K562 (cell line): Measurements from ENCODE around the gene ADGRB2. TPM values are rescaled to one million over a fixed set of nuclear protein-coding genes. Genes with fewer than 3 reads are reported as not detected.
A peak's percentile ranks its signal among the peaks of the same experiment; 100 is the strongest.

ENCODE experiments used
- ATAC-seq: fragments of 200-7000 bp; cut with Tn5 transposase; 3 replicates; pipeline ENCODE4 v1.9.1; 2020; ENCODE audit warnings: moderate library complexity
- BruUV-seq: library from RNA; stranded (reverse); fragments of 400-500 nt; replicated peaks from 2 replicates; lab custom pipeline; 2021; lab: Mats Ljungman, UMichigan
- CTCF ChIA-PET: fragments of 300-600 bp; formaldehyde crosslinking; extraction: SDS; loops from one replicate; lab custom pipeline; 2021; ENCODE audit warnings: low intra/inter-chr PET ratio; lab: Yijun Ruan, JAX
- POLR2A ChIA-PET: fragments of 300-600, 350-650 bp; sonication (Branson Sonifier 250); formaldehyde crosslinking; extraction: SDS; loops from one replicate; lab custom pipeline; 2021; ENCODE audit warnings: antibody characterized with exemption, inconsistent platforms; lab: Yijun Ruan, JAX
- DNase-seq, 4 experiments: peaks; one replicate each; pipeline versions ENCODE4 v3.0.0 to v3.0.0-alpha.2; 2011 to 2018; ENCODE audit warnings: low spot score in 3 of 4, mixed read lengths in 3 of 4; ENCODE audit errors: extremely low read depth in 1 of 4
- FAIRE-seq: peaks from 2 replicates; lab custom pipeline; 2011; peaks lifted over from hg19 to GRCh38; lab: Jason Lieb, UNC
- H2AFZ ChIP-seq: 2 replicates; pipeline ENCODE4 v1.6.0; 2011; ENCODE audit warnings: low read depth, low read length, control low read depth, inconsistent platforms
- H3K27ac ChIP-seq: fragments of 200-600 bp; 3 replicates; pipeline ENCODE4 v1.8.0; 2011; ENCODE audit warnings: low read depth, mild to moderate bottlenecking, control low read depth, inconsistent platforms, low read length, moderate library complexity, mixed read lengths; ENCODE audit errors: extremely low read depth
- H3K27me3 ChIP-seq, 2 experiments: fragments of 300-600 bp in 1 of 2; 2 replicates in 1 of 2; 3 replicates in 1 of 2; pipeline versions ENCODE4 v1.6.0 to v1.8.0; 2011; ENCODE audit warnings: inconsistent platforms in 2 of 2, low read length in 2 of 2, mild to moderate bottlenecking in 1 of 2, mixed read lengths in 1 of 2, moderate library complexity in 1 of 2; ENCODE audit not compliant: control insufficient read depth in 2 of 2, insufficient read depth in 2 of 2
- H3K36me3 ChIP-seq: fragments of 300-600 bp; 3 replicates; pipeline ENCODE4 v1.8.0; 2011; ENCODE audit warnings: mild to moderate bottlenecking, low read length, inconsistent platforms; ENCODE audit not compliant: control insufficient read depth, insufficient read depth
- H3K4me1 ChIP-seq, 2 experiments: fragments of 200-600 bp in 1 of 2; replicated peaks in 1 of 2; 2 replicates in 1 of 2; 3 replicates in 1 of 2; pipeline versions ENCODE4 v1.5.1 to v1.8.0; 2011; ENCODE audit warnings: inconsistent platforms in 2 of 2, low read length in 2 of 2, mild to moderate bottlenecking in 1 of 2, mixed read lengths in 1 of 2, moderate library complexity in 1 of 2; ENCODE audit not compliant: control insufficient read depth in 2 of 2, insufficient read depth in 2 of 2
- H3K4me2 ChIP-seq: 2 replicates; pipeline ENCODE4 v1.6.1; 2011; ENCODE audit warnings: low read length, control low read depth, inconsistent platforms, mixed read lengths; ENCODE audit not compliant: insufficient read depth
- H3K4me3 ChIP-seq: fragments of 200-600 bp; sonication (generic), shearing (Covaris generic); 2 replicates; pipeline ENCODE4 v1.5.1; 2016; ENCODE audit warnings: control low read depth, inconsistent platforms
- H3K79me2 ChIP-seq: fragments of 200-600 bp; 3 replicates; pipeline ENCODE4 v1.8.0; 2011; ENCODE audit warnings: low read length, inconsistent platforms; ENCODE audit not compliant: control insufficient read depth, insufficient read depth
- H3K9ac ChIP-seq, 2 experiments: 2 replicates each; pipeline versions ENCODE4 v1.6.0 to v1.6.1; 2011; ENCODE audit warnings: low read depth in 2 of 2, low read length in 2 of 2, control low read depth in 1 of 2, inconsistent platforms in 1 of 2, mild to moderate bottlenecking in 1 of 2, mixed read lengths in 1 of 2; ENCODE audit not compliant: insufficient read depth in 1 of 2
- H3K9me1 ChIP-seq: one replicate; pipeline ENCODE4 v1.6.0; 2011; ENCODE audit warnings: inconsistent platforms, mild to moderate bottlenecking, low read length, moderate library complexity; ENCODE audit not compliant: control insufficient read depth, insufficient read depth
- H3K9me3 ChIP-seq: replicated peaks from 2 replicates; pipeline ENCODE4 v1.5.1; 2011; ENCODE audit warnings: low read depth, low read length, inconsistent platforms; ENCODE audit not compliant: control insufficient read depth, insufficient read depth
- H4K20me1 ChIP-seq: replicated peaks from 2 replicates; pipeline ENCODE4 v1.6.1; 2011; ENCODE audit warnings: low read length, inconsistent platforms, mixed read lengths; ENCODE audit not compliant: control insufficient read depth, insufficient read depth
- BRCA1 ChIP-seq, 2 experiments: fragments of 450-650 bp in 1 of 2; sonication (generic) in 1 of 2; formaldehyde crosslinking in 1 of 2; IDR thresholded peaks; 2 replicates each; pipeline versions ENCODE4 v1.5.0 to v1.6.1; 2017 to 2020; ENCODE audit warnings: mild to moderate bottlenecking in 1 of 2, missing genetic modification reagents in 1 of 2
- CHD2 ChIP-seq: IDR thresholded peaks from 2 replicates; pipeline ENCODE4 v1.6.1; 2011; ENCODE audit warnings: low read depth, low read length
- HEY1 ChIP-seq: fragments of 250-450 bp; sonication (Bioruptor Pico); IDR thresholded peaks from 2 replicates; pipeline ENCODE4 v1.5.0; 2020; ENCODE audit warnings: mild to moderate bottlenecking, moderate library complexity, borderline replicate concordance
- U2AF2 ChIP-seq: fragments of 200-400 bp; formaldehyde crosslinking; optimal IDR thresholded peaks from 2 replicates; pipeline ENCODE3; 2017; ENCODE audit warnings: low read depth, mild to moderate bottlenecking, low read length
- WGBS: fragments of 100-300 bp; shearing (Covaris generic); methylation state at CpG from one replicate; pipeline ENCODE4 v1.1.6; 2016; ENCODE audit warnings: low coverage, mixed read lengths; ENCODE audit not compliant: insufficient coverage; ENCODE audit errors: missing lambda C conversion rate; 5-methylcytosine and 5-hydroxymethylcytosine counted together
- in situ Hi-C: fragments of 300-500 bp; cut with MboI; formaldehyde crosslinking; loops from 4 replicates; pipeline ENCODE4 v1.15.0; 2018; ENCODE audit warnings: inconsistent platforms, mixed read lengths
- intact Hi-C: fragments of 100-400 bp; cut with micrococcal nuclease; formaldehyde crosslinking; loops from 2 replicates; pipeline ENCODE4 v1.14.2; 2022
- polyA plus RNA-seq, 8 experiments: library from polyadenylated mRNA; depleted of rRNA in 4 of 8; stranded (reverse) in 5 of 8; unstranded in 3 of 8; fragments of >200 nt; fragmentation: Nextera tagmentation in 2 of 8; fragmentation: Illumina TruSeq in 1 of 8; extraction: Ambion mirVana in 2 of 8; extraction: Trizol in 1 of 8; gene quantifications; 2 replicates each; pipeline versions ENCODE4 v1.2.1 to v1.2.3, GENCODE V29; 2011 to 2014; ENCODE audit warnings: inconsistent platforms in 1 of 8, missing spikeins in 1 of 8
- total RNA-seq, 7 experiments: library from RNA; depleted of rRNA in 6 of 7; stranded (reverse); fragments of >200 nt in 6 of 7; fragmentation: Illumina TruSeq in 2 of 7; extraction: Trizol in 2 of 7; gene quantifications; 2 replicates each; pipeline versions ENCODE4 v1.2.1 to v1.2.3, GENCODE V29; 2011 to 2021; ENCODE audit warnings: low replicate concordance in 1 of 7

Gene ADGRB2
- total and polyA plus RNA-seq, 9 of the 15 experiments (the other 6 are each of a cell fraction or from before 2014, with no cell fraction given), result 0.04 to 0.23 (median 0.20) TPM; not detected in 2

DNA sequence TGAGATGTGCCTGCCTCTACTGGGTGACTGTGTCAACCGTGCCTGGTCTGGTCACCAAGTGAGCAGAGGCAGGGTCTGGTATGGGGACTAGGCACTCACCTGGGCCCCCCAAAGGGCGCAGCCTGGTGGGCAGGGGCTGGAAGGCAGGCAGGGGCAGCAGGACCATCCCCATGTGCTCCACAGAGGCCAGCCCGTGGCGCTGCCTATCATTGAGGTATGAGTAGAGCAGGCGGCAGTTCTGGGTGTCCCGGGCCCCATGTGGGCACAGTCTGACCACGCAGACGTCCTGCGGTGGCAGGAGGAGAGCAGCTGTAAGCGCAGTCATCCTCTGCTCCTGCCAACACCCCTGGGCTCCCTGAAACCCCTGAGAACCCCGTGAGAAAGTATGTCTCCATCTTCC, 28.0 kb upstream of the ADGRB2 start:
- ATAC-seq, result no peak
- TF ChIP-seq BRCA1 (IDR thresholded peaks at IDR 0.05), result no peak
- TF ChIP-seq BRCA1 (CRISPR knock-in tag; IDR thresholded peaks at IDR 0.05), result 0 out of 2 replicates have a peak, but pooled peaks have one; percentile 49
- no peak for TF ChIP-seq HEY1 (CRISPR knock-in tag)
- TF ChIP-seq U2AF2, result no peak
- no peak for TF ChIP-seq CHD2
- H3K4me1 ChIP-seq, result peaks cover 14 to 31% of the 10 kb centered on the region in 2 experiments; a peak in 4 of 5 replicates
- in situ Hi-C loops (no loop called here), intact Hi-C loops (no loop called here)
- no peak overlapping the region; a peak in 1 of 4 replicates for H3K9ac ChIP-seq
- no peak for DNase-seq
- CTCF ChIA-PET, result no interaction called here
- H2AFZ ChIP-seq, result no peak overlapping the region
- under 1% methylated on average over 11 of the region's 11 CpGs for WGBS
- no TSS peak for BruUV-seq
- POLR2A ChIA-PET, result interaction anchor here (0.6 kb wide), 1 partner anchor 195 kb away, joined by 3 read pairs; no protein-coding TSS in a partner anchor
- H3K27me3 ChIP-seq, result peaks cover 22 to 53% of the 10 kb centered on the region in 2 experiments
- peaks cover 11% of the 10 kb centered on the region for H4K20me1 ChIP-seq
- no peaks in the 10 kb centered on the region for H3K9me3 ChIP-seq
- no peak overlapping the region for H3K27ac ChIP-seq
- H3K4me3 ChIP-seq, result no peak overlapping the region
- no peaks in the 10 kb centered on the region for H3K36me3 ChIP-seq
- no peak for FAIRE-seq
- H3K9me1 ChIP-seq, result peaks cover 4% of the 10 kb centered on the region
- no peak overlapping the region for H3K4me2 ChIP-seq
- H3K79me2 ChIP-seq, result no peaks in the 10 kb centered on the region
